HG02970 (cell line): ENCODE measurements around the gene CAD.

ENCODE experiments used
- ATAC-seq: cut with Tn5 transposase; IDR thresholded peaks from one replicate; pipeline ENCODE4 v1.9.1; 2021; ENCODE audit warnings: mild to moderate bottlenecking, moderate library complexity, moderate number of reproducible peaks; ENCODE audit not compliant: unreplicated experiment, low FRiP score

Gene CAD

DNA sequence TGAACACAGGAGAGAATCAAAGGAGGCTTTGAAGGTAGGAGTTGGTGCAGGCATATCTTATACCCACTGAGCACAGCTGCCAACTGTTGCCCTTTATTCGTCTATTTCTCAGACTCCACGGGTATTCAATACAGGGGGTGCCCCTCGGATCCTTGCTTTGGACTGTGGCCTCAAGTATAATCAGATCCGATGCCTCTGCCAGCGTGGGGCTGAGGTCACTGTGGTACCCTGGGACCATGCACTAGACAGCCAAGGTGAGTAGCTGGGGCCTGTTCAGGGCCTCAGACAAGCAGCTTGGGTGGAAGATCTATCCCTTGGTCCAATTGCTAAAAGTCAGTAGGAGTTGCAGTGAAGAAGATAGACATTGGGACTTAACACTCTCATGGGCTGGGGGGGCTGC is 5.2 kb downstream of the CAD start:
- no peak for ATAC-seq

GRCh38 chr2:27223416-27223815 is 6.2 kb downstream of the CAD start:
- no peak for ATAC-seq

- ATAC-seq, result no peak
These were observed 8.4 kb downstream of the CAD start for GRCh38 chr2:27225526-27225925.

GRCh38 chr2:27227501-27227900 is 10.3 kb downstream of the CAD start:
- no peak for ATAC-seq

DNA sequence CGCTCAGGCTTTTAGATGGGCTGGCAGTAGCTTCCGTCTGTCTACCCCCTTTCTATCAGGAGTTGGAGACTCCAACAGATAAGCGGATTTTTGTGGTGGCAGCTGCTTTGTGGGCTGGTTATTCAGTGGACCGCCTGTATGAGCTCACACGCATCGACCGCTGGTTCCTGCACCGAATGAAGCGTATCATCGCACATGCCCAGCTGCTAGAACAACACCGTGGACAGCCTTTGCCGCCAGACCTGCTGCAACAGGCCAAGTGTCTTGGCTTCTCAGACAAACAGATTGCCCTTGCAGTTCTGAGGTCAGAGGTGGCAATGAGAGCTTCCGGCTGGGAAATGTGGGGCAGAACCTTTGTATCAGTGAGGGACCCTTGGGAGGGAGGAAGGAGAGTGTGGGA is 14.8 kb downstream of the CAD start:
- ATAC-seq, result no peak

- ATAC-seq, result no peak
These were observed 16.2 kb downstream of the CAD start for GRCh38 chr2:27233341-27233740.

GRCh38 chr2:27236136-27236535 is 19.0 kb downstream of the CAD start:
- ATAC-seq, result no peak

GRCh38 chr2:27236626-27237025 is 19.5 kb downstream of the CAD start:
- no peak for ATAC-seq

DNA sequence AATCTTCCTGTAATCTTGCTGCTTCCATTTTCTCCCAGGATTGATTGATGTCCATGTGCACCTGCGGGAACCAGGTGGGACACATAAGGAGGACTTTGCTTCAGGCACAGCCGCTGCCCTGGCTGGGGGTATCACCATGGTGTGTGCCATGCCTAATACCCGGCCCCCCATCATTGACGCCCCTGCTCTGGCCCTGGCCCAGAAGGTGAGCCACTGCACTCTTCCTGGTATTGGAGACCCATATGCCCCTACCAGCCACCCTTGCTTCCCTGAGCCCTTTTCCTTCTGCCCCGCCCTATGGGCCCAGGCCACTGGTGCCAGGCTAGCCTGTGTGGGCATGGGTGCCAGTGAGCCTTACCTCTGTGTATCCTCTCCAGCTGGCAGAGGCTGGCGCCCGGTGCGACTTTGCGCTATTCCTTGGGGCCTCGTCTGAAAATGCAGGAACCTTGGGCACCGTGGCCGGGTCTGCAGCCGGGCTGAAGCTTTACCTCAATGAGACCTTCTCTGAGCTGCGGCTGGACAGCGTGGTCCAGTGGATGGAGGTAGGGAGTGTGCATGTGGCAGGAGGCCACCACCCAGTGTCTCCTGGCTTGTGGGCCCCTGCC is 20.3 kb downstream of the CAD start:
- ATAC-seq, result no peak

DNA sequence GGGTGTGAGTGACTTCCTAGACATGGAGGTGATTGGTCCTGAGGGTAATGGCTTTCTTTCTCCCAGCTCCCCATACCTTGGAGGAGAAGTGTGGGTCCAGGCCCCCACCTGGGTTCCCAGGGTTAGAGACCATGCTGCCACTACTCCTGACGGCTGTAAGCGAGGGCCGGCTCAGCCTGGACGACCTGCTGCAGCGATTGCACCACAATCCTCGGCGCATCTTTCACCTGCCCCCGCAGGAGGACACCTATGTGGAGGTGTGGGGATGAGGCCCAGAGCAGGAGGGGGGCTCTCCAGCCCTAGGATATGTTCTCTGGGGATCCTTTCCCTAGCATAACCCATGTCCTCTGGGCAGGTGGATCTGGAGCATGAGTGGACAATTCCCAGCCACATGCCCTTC is 21.8 kb downstream of the CAD start:
- ATAC-seq, result no peak

DNA sequence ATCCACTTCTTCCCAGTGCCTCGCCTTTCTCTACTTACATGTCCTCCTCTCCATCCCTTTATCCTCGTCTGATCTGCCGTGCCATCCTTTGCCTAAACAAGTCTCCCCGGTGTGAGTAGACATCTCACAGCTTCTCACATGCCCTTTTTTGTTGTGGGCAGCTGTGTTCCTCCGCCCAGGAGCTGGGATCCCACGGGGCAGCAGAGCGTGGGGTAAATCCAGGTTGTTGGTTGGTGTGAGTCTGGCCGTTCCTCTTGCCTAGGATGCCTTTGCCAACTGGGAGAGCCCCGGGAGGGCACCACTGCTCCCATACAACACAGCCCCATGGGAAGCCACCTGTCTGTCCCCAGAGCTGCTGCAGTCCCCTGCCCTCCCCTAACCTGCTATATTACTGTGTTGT is 23.2 kb downstream of the CAD start:
- no peak for ATAC-seq

DNA sequence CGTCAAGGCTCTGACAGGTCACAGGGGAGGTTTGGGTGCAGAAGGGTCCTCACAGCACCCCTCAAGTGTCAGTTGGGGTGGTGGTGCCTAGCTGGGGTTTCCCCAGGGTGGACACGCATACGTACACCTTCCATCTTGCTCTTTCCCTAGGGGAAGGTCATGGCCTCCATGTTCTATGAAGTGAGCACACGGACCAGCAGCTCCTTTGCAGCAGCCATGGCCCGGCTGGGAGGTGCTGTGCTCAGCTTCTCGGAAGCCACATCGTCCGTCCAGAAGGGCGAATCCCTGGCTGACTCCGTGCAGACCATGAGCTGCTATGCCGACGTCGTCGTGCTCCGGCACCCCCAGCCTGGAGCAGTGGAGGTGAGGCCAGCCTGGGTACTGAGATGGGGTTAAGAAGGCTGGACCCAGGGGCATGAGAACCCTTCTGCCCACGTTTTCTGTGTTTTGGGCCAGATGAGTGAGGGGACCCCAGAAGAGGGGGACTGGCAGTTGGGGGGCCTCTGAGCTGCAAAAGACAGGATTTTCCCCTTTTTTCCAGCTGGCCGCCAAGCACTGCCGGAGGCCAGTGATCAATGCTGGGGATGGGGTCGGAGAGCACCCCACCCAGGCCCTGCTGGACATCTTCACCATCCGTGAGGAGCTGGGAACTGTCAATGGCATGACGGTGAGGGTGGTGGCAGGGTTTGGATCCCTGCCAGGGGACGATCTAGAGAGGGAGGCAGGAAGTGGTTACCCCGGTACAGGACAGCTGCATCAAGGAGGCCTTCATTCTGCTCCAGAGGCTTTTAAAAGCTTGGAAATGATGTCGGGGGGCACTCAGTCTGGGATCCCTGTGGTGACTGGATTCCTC is 24.8 kb downstream of the CAD start:
- ATAC-seq, result no peak

GRCh38 chr2:27242614-27242951 is 25.4 kb downstream of the CAD start:
- no peak for ATAC-seq

- ATAC-seq, result no peak
These were observed 26.4 kb downstream of the CAD start for GRCh38 chr2:27243391-27244130.

- no peak for ATAC-seq
These were observed 27.9 kb downstream of the CAD start for GRCh38 chr2:27245116-27245515.

GRCh38 chr2:27245626-27246025 is 28.5 kb downstream of the CAD start:
- no peak for ATAC-seq

DNA sequence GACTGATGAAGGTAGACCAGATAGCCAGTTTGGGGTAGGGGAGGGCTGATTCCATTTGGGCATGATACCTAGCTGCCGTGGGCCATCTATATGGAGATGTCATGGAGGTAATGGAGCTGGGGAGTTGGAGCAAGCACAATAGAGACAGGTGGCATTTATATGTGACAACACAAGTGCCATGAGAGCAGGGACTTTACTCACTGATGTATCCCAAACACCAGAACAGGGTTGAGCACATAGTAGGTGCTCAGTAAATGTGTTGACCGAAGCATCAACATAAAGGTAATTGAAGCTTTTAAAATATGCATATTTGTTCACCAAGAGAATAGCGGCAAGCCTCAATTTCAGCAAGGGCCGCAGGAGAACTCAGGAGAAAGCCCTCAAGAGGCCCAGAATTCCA is 30.7 kb downstream of the CAD start:
- ATAC-seq, result no peak

DNA sequence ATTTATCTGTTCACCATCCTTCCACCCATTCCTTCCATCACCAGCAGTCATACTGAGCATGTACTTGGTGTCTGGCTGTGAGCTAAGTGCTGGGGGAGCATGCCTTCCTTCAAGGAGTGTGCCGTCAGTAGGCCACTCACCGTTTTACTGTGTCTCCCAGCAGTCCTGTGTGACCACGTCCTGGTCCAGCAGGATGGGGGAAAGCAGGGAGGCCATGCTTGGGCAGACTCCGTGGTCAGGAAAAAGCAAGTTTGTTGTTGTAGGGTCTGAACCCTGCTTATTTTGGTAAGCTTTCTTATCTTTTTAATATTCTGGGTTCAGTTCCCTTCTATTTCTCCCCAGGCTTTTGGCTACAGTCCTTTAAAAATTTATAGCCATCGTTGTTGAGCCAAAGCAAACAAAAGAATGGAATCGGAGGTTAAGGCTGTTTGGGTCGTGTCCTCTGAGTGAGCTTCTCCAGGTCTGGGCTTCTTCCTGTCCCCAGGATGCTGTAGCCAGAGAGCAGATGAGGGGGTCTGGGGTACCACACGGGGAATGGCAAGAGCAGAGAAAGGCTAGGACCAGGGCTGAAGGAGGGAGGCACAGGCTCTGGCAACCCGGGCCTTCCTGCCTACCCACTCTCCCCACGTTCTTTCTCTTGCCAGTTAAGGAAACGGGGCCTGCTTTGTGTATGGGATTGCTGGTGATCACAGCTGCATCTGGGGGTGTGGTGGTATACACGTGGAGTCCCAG is 32.2 kb downstream of the CAD start:
- ATAC-seq, result no peak

DNA sequence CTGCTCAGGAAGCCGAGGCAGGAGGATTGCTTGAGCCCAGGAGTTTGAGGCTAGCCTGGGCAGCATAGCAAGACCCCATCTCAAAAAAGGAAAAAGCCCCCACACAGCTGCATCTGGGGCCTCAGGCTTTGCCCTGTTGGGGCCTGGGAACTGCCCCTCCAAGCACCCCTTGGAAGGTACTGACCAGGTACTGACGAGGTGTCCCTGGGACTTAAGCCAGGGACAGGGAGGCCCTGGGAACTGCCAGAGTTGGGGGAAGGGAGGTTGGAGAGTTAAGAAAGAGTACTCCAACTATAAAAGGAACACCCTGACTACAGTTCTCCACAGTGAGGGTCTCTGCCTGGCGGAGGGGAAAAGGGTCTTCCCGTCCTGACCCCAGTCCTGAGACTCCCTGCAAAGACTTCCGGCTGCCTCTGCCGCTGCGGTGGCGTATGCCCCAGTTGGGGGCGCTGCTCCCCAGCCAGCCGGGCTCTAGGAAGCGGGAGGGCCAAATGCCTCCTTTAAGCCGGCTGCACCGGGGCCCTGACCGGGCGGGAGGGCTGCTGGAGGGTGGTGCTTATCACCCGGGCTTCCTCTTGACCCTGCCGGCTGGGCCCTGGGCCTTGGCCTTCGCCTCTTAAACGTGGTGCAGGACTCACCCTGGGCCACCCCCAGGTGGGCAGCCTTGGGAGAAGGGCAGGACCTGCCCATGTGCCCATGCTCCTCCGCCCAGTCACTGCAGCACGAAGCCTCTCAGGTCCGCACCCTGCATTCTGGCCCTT is 32.9 kb downstream of the CAD start:
- no peak for ATAC-seq

GRCh38 chr2:27250652-27251379 is 33.6 kb downstream of the CAD start:
- ATAC-seq, result no peak
